ENCODE results near the gene BCL6B.

BCL6B gene

DNA sequence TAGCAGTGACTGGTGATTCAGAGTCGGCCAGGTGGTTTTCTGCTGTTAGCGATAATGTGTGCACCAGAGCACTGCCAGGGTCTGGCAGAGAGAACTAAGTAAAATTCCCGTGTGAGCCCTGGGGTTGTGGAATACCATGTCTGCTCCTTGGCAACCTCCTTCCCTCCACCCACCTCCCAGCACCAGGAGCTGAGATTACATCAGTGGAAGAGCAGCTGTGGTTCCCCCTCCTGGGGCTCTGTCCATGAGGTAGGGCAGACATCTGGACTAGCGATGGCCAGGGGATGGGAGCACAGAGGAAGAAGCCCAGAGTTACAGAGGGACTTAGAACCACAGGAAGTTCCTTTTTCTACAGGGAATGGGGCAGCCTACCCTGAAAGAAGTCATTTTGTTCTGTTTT lies 41.4 kb downstream of the BCL6B start:
- no peak for ATAC-seq

GRCh38 chr17:7067198-7067597 lies 44.3 kb downstream of the BCL6B start:
- no peak for ATAC-seq

- ATAC-seq: no peak
Observed at GRCh38 chr17:7068268-7068667, 45.4 kb downstream of the BCL6B start.

GRCh38 chr17:7070712-7071111 lies 47.9 kb downstream of the BCL6B start:
- no peak for ATAC-seq

GRCh38 chr17:7072406-7072805 lies 49.6 kb downstream of the BCL6B start:
- no peak for ATAC-seq

- ATAC-seq: no peak
Observed at GRCh38 chr17:7074931-7075330, 52.1 kb downstream of the BCL6B start.

DNA sequence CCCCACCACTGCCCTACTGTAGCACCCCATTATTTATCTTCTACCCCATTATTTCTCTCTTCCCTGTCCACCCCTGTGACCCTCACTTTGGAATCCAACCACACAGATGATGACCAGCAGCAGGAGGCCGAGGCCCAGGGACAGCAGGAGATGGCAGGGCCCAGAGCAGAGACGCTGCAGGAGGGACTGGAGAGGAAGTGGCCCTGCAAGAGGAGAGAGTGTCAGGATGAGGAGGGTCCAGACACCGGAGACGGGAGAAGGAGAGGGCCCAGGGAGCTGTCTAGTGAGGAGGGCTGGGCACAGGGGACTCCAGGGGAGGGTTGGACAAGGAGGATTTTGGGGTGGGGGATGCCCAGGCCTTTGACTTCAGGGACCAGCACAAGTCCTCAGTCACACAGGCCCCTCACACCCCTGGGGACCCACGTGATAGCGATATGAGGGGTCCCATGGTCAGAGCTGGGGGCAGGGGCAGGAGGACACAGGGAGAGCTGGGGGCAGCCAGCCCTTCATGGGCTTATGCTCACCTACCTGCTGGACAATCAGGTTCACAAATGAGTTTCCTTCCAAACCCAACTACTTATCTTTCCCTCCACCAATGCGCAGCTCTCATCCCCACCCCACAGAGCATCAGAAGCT lies 55.2 kb downstream of the BCL6B start:
- no peak for ATAC-seq

DNA sequence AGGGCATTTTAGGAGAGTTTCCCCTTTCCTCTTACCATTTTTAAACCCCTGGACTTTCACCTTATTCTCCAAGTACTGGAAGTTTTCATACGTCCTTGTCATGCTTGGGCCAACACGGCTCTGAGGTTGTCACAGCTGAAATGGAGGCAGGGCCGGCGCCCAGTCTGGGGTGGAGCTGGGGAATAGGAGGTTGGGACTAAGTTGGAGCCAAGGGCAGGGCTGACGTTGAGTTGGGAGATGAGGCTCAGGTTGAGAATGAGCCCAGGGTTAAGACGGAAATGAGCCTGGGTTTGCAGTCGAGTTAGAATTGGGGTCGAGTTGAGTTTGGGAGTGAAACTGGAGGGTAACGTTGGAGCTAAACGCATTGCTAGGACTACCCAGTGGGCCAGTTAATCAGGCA lies 55.9 kb downstream of the BCL6B start:
- no peak for ATAC-seq
